GM13976 (cell line): Measurements from ENCODE around the gene CBX4.

Source experiments
- DNase-seq: peaks from one replicate; pipeline ENCODE4 v3.0.0; 2012; ENCODE audit warnings: low spot score
- in situ Hi-C: fragments of 300-500 bp; cut with MboI; formaldehyde crosslinking; loops from one replicate; pipeline ENCODE4 v1.12.0; 2022; ENCODE audit warnings: low sequenced_read_pairs, mixed read lengths, inconsistent platforms; ENCODE audit not compliant: unreplicated experiment
- TF ChIP-seq, protein P1 (sequence below): IDR thresholded peaks from 2 replicates; pipeline ENCODE4 v1.5.1; 2012; ENCODE audit warnings: borderline replicate concordance, mild to moderate bottlenecking; ENCODE audit not compliant: insufficient read depth; ENCODE audit errors: extremely low read depth, missing control alignments, control extremely low read depth

Gene CBX4

GRCh38 chr17:79829004-79829403 lies 10.2 kb downstream of the CBX4 start:
- TF ChIP-seq, protein P1, sequence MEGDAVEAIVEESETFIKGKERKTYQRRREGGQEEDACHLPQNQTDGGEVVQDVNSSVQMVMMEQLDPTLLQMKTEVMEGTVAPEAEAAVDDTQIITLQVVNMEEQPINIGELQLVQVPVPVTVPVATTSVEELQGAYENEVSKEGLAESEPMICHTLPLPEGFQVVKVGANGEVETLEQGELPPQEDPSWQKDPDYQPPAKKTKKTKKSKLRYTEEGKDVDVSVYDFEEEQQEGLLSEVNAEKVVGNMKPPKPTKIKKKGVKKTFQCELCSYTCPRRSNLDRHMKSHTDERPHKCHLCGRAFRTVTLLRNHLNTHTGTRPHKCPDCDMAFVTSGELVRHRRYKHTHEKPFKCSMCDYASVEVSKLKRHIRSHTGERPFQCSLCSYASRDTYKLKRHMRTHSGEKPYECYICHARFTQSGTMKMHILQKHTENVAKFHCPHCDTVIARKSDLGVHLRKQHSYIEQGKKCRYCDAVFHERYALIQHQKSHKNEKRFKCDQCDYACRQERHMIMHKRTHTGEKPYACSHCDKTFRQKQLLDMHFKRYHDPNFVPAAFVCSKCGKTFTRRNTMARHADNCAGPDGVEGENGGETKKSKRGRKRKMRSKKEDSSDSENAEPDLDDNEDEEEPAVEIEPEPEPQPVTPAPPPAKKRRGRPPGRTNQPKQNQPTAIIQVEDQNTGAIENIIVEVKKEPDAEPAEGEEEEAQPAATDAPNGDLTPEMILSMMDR, result no peak
- no peak for DNase-seq
- in situ Hi-C loops, result no loop called here

DNA sequence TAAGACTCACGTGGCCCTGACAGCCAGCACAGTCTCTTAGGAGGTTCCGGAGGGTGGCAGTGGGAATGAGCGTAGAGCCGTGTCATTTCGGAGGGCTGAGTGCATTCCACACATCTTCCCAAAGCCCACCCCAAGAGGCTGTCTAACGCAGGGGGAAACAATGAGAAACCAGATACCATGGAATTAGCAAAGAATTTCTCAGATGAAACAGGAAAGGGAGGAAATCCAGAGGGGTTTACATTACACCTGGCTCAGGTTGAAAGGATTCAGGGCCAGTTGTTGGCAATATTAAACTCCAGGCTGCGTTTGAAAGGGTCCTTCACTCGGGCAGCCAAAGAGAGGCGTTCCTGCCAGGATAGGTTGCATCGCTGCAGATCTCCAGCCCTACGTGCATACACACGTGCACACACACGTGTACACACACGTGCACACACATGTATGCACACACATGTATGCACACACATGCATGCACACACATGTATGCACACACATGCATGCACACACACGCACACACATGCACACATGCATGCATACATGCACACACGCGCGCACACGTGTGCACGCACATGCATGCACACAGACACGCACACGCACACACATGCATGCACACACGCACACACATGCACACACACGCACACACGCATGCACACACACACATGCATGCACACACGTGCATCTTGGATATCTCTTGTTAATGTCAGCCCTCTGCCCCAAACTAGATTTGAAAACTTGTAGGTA lies 12.2 kb downstream of the CBX4 start:
- TF ChIP-seq, protein P1, result no peak
- no peak for DNase-seq
- in situ Hi-C loops, result no loop called here

- no peak for DNase-seq
- in situ Hi-C loops, result no loop called here
- TF ChIP-seq, protein P1, result no peak
Observed at GRCh38 chr17:79826204-79826680, 13.0 kb downstream of the CBX4 start.

DNA sequence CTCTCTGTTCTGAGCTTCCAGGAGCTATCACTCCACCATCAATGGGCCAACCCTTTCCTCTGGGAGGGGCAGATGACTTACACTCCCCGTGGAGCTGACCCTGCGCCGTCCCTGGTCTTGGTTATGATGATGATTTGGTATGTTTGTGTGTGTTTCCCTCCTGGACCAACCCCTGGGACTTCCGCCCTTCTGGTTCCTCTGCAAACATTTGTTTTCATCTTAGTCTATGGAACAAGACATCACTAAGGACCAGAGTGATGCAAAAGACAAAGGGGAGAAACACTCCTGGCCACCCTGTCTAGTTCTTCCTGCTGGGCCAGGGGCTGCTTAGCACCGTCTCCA lies 13.7 kb downstream of the CBX4 start:
- TF ChIP-seq, protein P1, result no peak
- no peak for DNase-seq
- in situ Hi-C loops, result no loop called here

- in situ Hi-C loops, result no loop called here
- TF ChIP-seq, protein P1, result no peak
- DNase-seq, result no peak
Observed at GRCh38 chr17:79824893-79825579, 14.2 kb downstream of the CBX4 start.

DNA sequence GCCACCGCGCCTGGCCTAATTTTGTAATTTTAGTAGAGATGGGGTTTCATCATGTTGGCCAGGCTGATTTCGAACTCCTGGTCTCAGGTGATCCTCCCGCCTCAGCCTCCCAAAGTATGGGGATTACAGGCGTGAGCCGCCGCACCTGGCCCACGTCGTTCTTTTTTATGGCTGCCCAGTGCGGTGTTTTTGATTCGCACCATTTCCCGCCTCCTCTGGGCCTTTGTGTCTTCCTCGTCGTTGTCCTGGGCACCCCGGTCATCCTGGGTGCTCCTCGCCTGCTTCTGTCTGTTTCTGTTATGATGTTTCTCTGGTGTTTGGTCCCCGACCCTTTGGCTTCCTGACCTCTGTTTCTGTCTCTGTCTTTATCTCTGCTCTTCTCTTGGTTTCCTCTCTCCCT lies 15.0 kb downstream of the CBX4 start:
- in situ Hi-C loops, result no loop called here
- TF ChIP-seq, protein P1, result no peak
- DNase-seq, result no peak
